HG03095 (cell line): ENCODE data around the gene CD6.
"Not testable (repeated sequence)": the region's sequence is repeated elsewhere in the genome, so short reads cannot be mapped to it uniquely, and the experiment has no call there.

Experiments used
- ATAC-seq: cut with Tn5 transposase; IDR thresholded peaks from one replicate; pipeline ENCODE4 v1.9.1; 2021; ENCODE audit warnings: moderate library complexity; ENCODE audit not compliant: unreplicated experiment

Gene CD6

DNA sequence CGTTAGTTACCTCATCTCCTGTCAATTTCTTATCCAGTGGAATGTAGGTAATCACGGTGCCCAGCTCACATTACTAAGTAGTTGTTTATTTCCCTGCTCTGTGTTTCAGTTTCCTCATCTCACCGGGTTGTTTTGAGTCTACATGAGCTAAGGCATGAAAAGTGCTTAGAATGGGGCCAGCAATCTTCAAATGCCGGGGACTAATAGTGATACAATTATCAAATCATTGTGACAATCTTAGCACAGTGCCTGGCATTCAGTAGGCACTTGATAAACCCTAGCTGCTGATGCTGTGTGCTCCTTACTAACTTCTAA, 77.5 kb downstream of the CD6 start:
- no peak for ATAC-seq

DNA sequence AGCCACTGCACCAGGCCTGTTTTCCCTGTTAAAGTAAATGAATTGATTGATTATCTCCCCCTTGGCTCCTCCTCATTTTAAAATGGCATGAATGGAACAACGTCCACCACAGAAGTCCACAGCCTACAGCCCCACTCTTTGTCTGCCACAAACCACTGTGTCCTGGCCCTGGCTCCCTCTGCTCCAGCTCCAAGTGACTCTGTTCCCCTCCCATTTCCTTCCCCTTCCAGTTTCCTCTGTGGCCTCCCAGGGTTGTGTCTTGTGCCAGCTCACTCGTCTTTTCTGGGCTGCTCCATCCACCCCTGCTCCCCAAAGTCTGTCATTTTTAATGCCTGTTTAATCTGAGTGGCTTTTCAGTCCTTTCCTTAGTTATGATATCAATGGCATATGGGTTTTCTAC, 78.4 kb downstream of the CD6 start:
- ATAC-seq = no peak

DNA sequence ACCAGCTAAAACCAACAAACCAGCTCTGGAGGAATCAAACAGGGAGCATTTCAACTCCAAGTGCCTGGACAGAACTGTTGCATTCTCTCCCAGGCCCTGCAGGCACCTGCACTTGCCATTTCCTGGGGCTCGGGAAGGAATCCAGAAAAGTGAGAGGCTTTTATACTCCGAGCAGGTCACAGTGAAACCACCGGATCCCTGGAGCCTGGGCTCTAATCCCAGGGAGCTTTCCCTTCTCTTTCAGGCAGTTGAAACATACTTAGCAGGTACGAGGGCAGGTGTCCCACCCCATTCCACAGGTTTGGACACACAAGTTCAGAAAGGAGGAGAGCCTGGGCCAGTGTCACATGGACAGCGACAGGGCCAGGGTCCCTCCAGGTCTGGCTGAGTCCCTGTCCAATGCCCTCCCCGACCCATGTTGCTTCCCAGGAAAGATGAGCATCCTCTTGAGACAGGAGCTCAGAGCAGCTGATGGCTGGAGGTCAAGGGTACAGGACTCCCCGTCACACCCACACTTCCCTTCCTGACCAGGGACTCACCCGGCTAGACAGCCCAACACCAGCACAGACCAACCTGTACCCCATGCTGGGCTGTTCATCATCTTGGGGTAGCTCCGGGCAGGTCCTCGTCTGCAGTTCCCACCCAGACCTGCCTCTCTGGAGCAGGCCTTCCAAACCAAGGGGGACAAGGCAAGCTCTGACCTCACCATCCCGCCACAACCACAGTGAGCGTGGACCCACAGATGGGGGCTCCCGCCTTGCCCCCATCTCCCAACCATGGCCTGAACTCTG, 80.9 kb downstream of the CD6 start:
- no peak for ATAC-seq

DNA sequence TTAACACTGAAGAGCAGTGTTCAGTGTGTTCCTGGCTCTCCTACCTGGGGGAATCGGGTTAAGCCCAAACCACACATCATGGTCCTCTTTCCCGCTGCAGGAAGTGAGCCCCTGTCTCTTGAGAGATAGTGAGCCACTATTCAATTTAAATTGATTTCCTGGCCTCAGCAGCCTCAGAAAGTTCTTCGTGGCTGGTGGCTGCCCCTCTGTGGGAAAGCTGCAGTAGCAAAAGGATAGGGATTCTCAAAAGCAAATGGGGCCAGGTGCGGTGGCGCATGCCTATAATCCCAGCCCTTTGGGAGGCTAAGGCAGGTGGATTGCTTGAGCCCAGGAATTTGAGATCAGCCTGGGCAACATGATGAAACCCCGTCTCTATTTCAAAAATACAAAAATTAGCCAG, 81.7 kb downstream of the CD6 start:
- ATAC-seq = no peak

DNA sequence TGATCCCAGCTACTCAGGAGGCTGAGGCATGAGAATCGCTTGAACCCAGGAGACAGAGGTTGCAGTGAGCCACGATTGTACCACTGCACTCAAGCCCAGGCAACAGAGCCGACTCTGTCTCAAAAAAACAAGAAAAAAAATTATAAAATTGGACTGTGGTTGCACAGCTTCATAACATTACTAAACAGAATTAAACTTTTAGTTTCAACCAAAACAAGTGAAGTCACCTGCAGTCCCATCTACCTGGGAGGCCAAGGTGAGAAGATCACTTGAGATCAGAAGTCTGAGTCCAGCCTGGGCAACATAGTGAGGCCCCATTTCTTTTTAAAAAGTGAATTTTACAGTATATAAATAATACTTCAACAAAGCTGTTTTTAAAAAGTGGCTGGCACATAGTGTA, 83.0 kb downstream of the CD6 start:
- ATAC-seq = no peak

DNA sequence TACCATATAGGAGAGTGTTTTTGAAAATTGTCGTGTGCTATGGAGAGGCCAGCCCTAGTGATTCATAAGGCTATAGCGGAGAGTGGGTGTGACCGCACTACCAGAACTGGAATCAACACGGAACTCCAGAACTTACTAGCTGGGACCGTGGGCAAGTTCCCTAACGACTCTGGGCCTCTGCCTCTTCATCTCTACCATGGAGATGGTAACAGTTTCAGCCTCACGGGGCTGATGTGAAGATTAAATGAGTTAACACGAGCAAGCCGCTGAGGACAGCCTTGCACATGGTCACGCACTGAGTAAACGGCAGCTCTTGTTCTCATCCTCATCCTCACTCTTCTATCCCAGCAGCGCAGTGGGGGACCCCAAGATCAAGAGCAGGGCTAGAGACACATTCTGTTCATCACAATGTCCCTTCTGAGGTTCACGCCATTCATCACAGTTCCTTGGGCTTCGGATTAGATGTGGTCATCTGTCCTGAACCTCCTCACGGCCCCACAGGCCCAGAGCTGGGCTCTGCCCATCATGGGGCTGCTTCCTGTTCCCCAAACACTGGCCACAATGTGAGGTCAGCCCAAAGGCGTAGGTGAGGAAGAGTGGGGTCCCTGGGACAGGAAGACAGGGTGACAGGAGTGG, 83.6 kb downstream of the CD6 start:
- ATAC-seq = no peak

DNA sequence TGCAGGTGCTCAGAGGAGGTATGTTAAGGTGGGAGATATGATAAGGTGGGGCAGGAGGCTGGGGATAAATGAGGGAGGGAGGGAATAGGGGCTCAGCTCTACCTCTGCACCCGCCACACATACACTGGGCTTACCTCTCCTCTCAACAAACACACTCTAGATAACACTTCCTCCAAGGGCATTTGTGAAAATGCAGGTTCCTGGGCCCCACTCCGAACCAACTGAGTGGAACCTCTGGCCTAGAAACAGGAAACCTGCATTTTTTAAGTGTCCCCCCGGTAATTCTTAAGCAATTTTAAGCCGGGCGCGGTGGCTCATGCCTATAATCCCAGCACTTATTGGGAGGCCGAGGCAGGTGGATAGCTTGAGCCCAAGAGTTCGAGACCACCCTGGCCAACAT, 84.3 kb downstream of the CD6 start:
- no peak for ATAC-seq

DNA sequence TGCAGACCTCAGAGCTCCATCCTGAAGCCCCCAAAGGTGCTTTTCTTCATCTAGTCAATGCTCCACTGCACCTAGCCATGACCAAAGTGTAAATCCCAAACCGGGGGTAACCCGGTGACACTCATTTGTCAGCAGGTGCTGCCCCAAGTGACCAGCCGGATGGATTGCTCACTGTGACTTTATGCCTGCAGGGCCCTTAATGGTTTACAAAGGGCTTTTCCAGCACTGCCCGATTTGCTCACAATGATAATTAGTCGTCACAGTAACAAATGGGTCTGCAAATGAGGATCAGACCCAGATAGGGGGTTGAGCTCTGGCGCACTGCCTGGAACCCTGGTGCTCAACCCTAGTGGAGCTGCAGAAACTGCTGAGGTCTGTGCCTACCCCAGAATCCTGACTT, 85.1 kb downstream of the CD6 start:
- no peak for ATAC-seq

DNA sequence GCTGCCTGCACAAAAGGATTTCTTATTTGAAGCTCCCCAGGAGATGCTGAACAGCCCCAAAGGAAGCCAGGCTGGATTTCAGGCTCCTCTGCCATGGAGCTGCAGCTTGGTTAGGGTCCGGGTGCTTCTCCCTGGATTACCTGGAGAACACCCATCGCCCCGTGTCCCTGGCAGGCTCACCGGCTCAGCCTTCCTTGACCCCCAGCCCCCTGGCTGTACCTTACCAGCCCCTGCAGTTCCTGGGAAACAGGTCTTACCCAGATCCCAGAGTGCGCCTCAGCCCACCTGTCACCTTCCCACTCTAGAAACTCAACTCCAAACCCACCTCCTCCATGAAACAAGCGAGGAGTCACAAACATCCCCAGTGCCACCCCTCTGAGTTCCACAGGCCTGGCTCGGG, 85.5 kb downstream of the CD6 start:
- ATAC-seq = no peak

DNA sequence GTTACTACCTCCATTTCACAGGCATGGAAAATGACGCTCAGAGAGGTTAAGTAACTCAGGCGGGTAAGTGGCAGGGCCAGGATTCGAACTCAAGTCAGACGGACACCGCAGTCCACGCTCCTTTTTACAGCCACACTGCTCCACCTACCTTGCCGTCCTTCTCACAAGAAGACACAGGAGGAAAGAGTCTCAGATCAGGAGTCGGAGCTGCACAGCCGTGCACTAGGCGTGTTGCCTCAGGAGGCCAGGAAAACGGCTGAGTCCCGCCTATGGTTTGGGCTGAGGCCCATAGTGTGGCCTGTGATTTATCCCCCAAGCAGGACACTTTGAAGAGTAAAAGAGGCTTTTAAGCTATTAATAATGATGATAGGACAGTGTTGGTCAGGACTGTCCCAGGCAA, 86.1 kb downstream of the CD6 start:
- ATAC-seq = no peak

DNA sequence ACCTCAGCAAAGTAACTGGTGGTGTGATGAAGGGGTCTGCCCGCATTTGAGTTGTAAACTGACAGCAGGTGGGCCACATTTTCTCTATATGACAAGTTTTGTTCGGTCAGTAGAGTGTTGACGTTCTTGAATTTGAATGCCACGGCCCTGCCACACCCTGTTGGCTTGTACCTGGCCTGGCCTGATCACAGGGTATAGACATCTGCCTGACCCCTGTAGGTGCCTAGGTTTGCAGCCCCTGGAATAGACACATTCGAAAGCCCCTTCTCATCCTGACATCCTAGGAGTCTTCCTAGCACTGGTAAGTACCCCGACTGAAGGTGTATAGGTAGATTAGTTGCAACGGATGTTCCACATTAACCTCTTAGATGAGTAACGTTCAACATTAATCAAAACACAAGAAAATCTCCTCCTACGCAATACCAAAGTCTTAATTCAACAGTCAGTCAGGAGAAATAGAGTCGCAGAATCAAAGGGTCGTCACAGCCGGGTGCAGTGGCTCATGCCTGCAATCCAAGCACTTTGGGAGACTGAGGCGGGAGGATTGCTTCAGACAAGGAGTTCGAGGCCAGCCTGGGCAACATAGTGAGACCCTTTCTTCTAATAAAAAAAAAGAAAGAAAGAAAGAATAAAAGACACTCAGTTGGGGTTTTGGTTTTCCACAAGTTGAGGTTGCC, 87.2 kb downstream of the CD6 start:
- no peak for ATAC-seq

DNA sequence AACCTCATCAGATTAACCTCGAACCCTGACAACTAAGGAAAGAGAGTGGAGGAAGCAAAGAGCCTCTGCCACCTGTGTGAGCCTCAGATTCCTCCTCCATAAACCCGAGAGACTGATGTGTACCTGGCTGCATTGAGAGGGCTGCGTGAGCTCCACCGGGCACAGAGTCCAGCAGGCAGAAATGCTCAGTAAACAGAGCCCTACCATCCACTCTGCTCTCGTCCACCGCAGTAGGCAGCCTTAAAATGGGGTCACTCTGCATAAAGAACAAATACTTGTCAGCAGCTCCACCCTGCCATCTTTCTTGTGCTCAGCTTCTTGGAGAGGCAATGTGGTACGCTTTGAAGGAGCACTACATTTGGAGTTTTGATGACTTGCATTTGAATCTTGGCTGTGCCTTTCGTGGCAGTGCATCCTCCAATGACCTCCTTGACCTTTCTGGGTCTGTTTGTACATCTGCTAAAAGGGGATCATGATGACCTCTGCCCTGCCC, 87.8 kb downstream of the CD6 start:
- ATAC-seq = no peak

DNA sequence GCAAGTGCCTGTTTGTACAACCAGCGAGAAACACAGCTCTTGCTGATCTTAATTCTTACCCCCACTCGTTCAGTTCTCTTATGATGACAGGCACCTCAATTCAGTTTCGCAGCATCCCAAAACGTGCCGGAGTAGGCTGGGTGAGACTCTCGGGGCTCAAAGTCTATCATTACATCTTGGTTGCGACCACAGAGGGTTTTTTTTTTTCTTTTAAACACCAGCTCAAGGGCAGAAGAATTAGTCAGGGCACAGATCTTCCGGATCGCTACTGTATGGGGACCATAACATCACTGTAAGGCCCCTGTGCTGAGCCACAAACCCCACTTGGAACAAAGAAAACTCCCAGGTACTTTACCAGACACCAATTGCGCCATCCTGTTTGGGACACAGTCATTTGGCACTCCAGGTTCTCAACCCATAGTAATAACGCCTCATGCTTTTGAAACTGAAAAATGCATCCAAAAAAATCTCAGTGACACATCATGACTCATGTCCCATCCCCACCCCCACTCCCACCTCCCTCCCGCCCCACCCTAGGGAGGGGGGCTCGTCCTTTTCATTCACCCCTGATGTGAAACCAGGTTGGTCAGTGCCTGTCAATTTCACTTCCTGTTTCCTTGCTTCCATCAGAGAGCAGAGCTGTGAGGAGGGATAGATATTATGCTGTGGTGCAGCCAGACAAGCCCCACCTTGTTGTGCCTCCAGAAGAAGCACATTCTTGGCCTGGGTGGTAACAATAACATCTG, 89.8 kb downstream of the CD6 start:
- ATAC-seq = peak; percentile 70

DNA sequence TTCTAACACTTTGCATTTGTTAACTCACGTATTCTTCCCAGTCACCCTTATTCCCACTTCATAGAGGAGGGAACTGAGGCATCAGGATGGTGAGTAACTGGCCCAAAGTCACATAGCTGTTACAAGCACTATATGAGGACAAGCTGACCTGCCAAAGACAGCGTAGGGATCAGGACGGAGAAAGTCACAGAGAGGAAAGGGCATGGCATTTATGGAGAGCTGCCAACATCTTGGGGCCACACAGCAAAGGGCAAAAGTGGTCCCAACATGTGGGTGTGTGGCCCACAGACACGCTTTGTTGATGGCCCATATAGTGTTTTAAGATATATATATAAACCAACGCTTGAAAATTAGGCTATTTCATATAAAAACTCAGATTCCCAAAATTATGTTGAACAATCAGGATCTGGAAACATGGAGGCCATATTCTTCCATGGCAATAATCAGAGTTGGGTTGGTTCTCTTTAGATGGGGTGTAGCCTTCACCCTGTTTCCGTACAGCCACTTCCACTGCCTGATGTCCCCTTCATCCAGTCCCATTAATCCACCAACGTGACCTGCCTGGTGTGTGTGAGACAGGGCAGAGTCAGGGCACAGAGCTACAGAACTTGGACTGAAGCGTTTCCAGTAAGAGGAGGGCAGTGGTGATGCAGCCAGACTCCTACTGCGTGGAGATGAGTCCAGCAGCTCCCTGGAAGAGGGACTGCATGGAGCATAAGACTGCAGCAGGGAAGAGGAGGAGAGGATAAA, 90.9 kb downstream of the CD6 start:
- ATAC-seq = no peak

DNA sequence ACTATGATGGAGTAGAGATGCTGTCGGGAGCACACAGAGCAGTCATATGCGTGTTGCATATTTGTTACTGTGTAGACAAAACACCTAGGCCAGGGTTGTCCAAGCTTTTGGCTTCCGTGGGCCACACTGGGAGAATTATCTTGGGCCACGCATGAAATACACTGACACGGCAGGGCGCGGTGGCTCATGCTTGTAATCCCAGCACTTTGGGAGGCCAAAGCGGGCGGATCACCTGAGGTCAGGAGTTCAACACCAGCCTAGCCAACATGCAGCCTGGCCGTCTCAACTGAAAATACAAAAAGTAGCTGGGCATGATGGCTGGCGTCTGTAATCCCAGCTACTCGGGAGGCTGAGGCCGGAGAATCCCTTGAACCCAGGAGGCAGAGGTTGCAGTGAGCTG, 93.8 kb downstream of the CD6 start:
- ATAC-seq = not testable (repeated sequence)

DNA sequence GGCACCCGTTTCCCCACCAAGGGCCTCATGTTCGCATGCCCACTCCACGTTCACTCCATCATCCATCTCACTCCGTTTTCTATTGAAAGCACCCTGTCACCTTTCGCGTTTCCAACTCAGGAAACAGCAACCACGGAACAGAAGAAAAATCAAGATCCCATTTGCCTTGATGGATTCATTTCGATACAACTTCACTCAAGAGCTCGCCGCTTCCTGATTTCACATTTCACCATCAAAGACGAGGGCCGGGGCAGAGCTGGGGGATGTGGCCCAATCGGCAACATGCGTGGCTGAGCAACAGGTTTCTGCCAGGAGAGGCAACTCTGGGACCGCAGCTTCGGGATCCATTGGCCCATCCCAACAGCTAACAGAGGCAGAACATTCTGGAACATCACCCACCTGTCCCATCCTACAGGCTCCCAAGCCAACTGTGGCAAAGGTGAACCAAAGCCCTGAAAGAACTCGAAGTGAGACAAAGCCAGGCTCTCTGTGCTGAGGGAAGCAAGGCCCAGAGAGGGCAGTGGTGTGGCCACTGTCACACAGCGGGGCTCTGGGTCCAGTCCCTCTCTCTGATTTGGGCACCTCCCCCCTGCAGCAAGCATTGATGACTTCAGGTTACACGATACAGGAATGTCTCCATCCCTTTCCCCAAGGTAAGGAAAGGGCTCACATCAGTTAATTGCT, 94.6 kb downstream of the CD6 start:
- no peak for ATAC-seq

DNA sequence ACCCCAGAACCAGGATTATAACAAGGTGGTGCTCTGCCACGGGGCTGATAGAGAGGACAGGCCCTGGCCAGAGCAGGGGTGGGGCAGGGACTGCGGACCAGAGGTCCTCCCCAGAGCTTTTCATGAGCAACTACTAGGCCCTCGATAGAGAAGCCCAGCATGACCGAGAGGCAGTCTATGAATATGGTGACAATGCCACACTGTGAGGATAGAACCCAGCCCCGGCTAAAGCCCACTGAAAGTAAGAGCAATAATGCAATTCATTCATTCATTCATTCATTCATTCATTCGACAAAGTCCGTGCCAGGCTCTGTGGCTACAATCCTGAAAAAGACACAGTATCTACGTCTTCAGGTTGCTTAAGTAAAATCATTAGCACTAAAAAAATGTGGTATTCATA, 95.2 kb downstream of the CD6 start:
- no peak for ATAC-seq

DNA sequence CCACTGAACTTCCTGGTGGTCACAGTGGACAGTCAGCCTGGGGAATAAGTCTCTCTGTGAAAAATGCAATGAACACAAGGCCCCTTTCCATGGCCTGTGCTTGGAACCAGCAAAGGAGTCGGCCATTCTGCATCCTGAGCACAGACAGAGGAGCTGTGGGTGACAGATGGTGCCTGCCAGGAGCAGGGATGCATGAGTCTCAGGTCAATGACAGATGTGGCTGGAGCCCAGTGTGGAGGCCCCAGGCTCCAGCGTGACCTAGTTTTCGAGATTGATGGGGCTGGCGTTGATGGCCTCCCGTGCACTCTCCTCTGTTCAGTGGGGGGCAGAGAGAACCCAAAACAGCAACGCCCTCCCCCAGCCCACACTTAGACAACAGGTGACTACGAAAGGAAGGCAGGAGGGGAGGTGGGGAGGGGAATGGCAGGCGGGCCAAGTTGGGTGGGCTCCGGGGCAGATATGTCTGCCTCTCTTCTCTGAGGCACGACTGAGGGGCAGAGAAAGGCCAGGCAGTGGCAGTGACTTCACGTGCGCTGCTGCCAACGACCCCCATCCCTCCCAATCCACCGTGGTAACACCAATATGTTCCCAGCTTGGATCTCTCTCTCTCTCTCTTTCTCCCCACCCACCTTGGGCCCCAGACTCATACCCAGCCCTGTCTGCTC, 96.4 kb downstream of the CD6 start:
- no peak for ATAC-seq

DNA sequence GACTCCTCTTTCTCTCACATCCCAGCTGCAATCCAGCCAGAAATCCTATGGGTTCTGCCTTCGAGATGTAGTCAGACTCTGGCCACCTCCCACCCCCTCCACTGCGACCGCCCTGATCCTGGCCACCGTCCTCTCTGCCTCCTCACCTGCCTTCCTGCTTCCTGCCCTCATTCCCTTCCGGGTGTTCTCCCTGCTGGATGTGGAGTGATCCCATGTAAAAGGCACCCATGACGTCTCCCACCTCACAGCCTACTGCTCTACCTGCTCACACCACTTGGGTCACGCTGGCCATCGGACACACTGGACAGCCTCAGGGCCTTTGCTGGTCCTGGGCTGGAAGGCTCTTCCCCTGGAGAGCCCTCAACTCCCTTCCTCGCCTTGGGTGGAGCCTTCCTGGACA, 97.1 kb downstream of the CD6 start:
- no peak for ATAC-seq

DNA sequence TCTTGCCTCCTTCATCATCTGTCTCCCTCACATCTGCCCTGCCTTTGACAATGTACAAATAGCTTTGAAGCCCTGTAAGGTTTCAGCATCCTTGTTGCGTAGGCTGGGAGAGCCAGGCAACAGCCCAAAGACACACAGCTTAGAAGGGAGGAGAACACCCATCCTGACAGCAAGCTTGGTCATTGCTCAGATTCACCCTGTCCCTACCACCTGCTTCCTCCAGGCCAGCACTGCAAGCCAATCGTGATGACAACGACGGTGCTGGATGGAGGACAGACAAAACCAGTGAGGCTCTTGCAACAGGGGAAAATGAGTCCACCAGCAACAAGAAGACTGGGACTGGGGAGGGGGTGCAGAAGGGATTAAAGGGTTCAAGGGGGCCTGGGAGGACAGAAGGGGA, 97.9 kb downstream of the CD6 start:
- no peak for ATAC-seq
